ENCODE results near the gene PLA2G5. TPM values are rescaled to one million over a fixed set of nuclear protein-coding genes. Genes with fewer than 3 reads are reported as not detected.

Gene PLA2G5
- total and polyA plus RNA-seq, 2 of the 13 experiments (the other 11 are each of a cell fraction or from before 2014, with no cell fraction given) = not detected

- TF ChIP-seq PBX2 (CRISPR knock-in tag; IDR thresholded peaks at IDR 0.05) (no peak), ELF1 (CRISPR knock-in tag; IDR thresholded peaks at IDR 0.05) (no peak)
Observed at GRCh38 chr1:20110679-20111078, 40.7 kb downstream of the PLA2G5 start (continued).

- FAIRE-seq = no peak
- no TSS peak for BruUV-seq (replicated peaks)
- TF ChIP-seq SNAPC4 (CRISPR knock-in tag; IDR thresholded peaks at IDR 0.05) (no peak), ZFP62 (CRISPR knock-in tag; IDR thresholded peaks at IDR 0.05) (no peak), MTF2 (CRISPR knock-in tag; IDR thresholded peaks at IDR 0.05; ENCODE audit: borderline replicate concordance) (no peak), GRHL1 (CRISPR knock-in tag; conservative IDR thresholded peaks at IDR 0.05) (no peak), MAX (IDR thresholded peaks at IDR 0.05) (no peak), CREB3 (CRISPR knock-in tag; IDR thresholded peaks at IDR 0.05) (no peak), BCL3 (CRISPR knock-in tag; IDR thresholded peaks at IDR 0.05) (no peak), KAT2B (IDR thresholded peaks at IDR 0.05; ENCODE audit: borderline replicate concordance, low read depth, low read length) (no peak), SIX1 (CRISPR knock-in tag; IDR thresholded peaks at IDR 0.05; ENCODE audit: borderline replicate concordance) (no peak)
Observed at GRCh38 chr1:20111452-20111851, 41.5 kb downstream of the PLA2G5 start.

More at GRCh38 chr1:20111452-20111851, 41.5 kb downstream of the PLA2G5 start:
- H3K4me1 ChIP-seq (ENCODE audit: insufficient read depth, low read length) = peaks cover 7% of the 10 kb centered on the region; the same call in 1 of the 2 replicates
- H3K9ac ChIP-seq (ENCODE audit: insufficient read depth, low read depth, low read length) = no peak overlapping the region
- H3K9me3 ChIP-seq (ENCODE audit: low read length) = no peaks in the 10 kb centered on the region
- CTCF ChIA-PET (ENCODE audit: low intra/inter-chr PET ratio, low total read pairs) = no interaction called here
- no peaks in the 10 kb centered on the region for H3K79me2 ChIP-seq (ENCODE audit: insufficient read depth, low read length)
- H3K27me3 ChIP-seq (ENCODE audit: control insufficient read depth in 1 of 2, insufficient read depth in 2 of 2, low read length in 2 of 2) = peaks cover 0 to 6% of the 10 kb centered on the region in 2 experiments; a peak in 3 of 5 replicates
- intact Hi-C loops (cut with micrococcal nuclease; ENCODE audit: unreplicated experiment) (no loop called here), in situ Hi-C loops (cut with HindIII; ENCODE audit: extremely low pct_ligation_motif_present, low pct_unique_long_range_greater_than_20kb) (no loop called here)
- H4K20me1 ChIP-seq (ENCODE audit: insufficient read depth, low read length) = no peaks in the 10 kb centered on the region
- DNase-seq (ENCODE audit: low spot score) (no peak), ATAC-seq (no peak)
- POLR2A ChIA-PET = no interaction called here
- no peak overlapping the region for H3K4me3 ChIP-seq (replicated peaks in 1 of 3; ENCODE audit: insufficient read depth in 1 of 3, low read depth in 2 of 3, low read length in 3 of 3)
- WGBS (ENCODE audit: low lambda C conversion rate) = 28% methylated on average over 5 of the region's 5 CpGs
- no peak overlapping the region for H3K27ac ChIP-seq (ENCODE audit: extremely low read length, insufficient read depth, low read length)
- no peak overlapping the region for H3K4me2 ChIP-seq (ENCODE audit: low read depth, low read length)
- no peak overlapping the region for H2AFZ ChIP-seq (ENCODE audit: low read length)
- no peaks in the 10 kb centered on the region for H3K36me3 ChIP-seq (replicated peaks in 1 of 2; ENCODE audit: control insufficient read depth in 1 of 2, insufficient read depth in 2 of 2, low read length in 2 of 2)
